Natural killer cell (primary cell): ENCODE data around the gene MAST1. TPM values are rescaled to one million over a fixed set of nuclear protein-coding genes. Genes with fewer than 3 reads are reported as not detected.

Experiments
- ATAC-seq, 3 donors: fragments of 150-1000 bp in 2 of 3; fragments of 200-7000 bp in 1 of 3; cut with Tn5 transposase; 1 replicate in 1 of 3; 2 replicates in 2 of 3; pipeline ENCODE4 v1.10.0; 2021; ENCODE audit warnings: mild to moderate bottlenecking in 2 of 3, moderate library complexity in 2 of 3
- DNase-seq, 2 donors: peaks; one replicate each; pipeline versions ENCODE4 v3.0.0 to v3.0.0-alpha.2; 2013 to 2021; ENCODE audit warnings: mixed read lengths in 1 of 2
- H3K27ac ChIP-seq: one replicate; pipeline ENCODE4 v1.5.1; 2013; ENCODE audit warnings: mild to moderate bottlenecking, low read length
- H3K27me3 ChIP-seq: one replicate; pipeline ENCODE4 v1.6.1; 2013; ENCODE audit warnings: low read length; ENCODE audit not compliant: control insufficient read depth, insufficient read depth
- H3K36me3 ChIP-seq: one replicate; pipeline ENCODE4 v1.6.1; 2013; ENCODE audit warnings: low read length; ENCODE audit not compliant: control insufficient read depth, insufficient read depth
- H3K4me1 ChIP-seq: one replicate; pipeline ENCODE4 v1.6.1; 2013; ENCODE audit warnings: low read length; ENCODE audit not compliant: control insufficient read depth, insufficient read depth
- H3K4me3 ChIP-seq: one replicate; pipeline ENCODE4 v1.5.1; 2013; ENCODE audit warnings: low read length
- H3K9me3 ChIP-seq: one replicate; pipeline ENCODE4 v1.6.1; 2013; ENCODE audit warnings: low read length; ENCODE audit not compliant: control insufficient read depth, insufficient read depth
- H3K27ac Mint-ChIP-seq, 2 donors: one replicate each; pipeline ENCODE4 v1.8.0; 2022; ENCODE audit warnings: mild to moderate bottlenecking in 2 of 2, mixed read lengths in 2 of 2, moderate library complexity in 1 of 2
- H3K27me3 Mint-ChIP-seq, 2 donors: one replicate each; pipeline ENCODE4 v1.8.0; 2022; ENCODE audit warnings: low read depth in 2 of 2, mixed read lengths in 2 of 2
- H3K36me3 Mint-ChIP-seq: one replicate; pipeline ENCODE4 v1.8.0; 2022; ENCODE audit warnings: mixed read lengths
- H3K4me1 Mint-ChIP-seq, 2 donors: one replicate each; pipeline ENCODE4 v1.8.0; 2022; ENCODE audit warnings: mixed read lengths in 2 of 2
- H3K4me3 Mint-ChIP-seq: one replicate; pipeline ENCODE4 v1.8.0; 2022; ENCODE audit warnings: mild to moderate bottlenecking, moderate library complexity, mixed read lengths
- H3K9me3 Mint-ChIP-seq, 2 donors: one replicate each; pipeline ENCODE4 v1.8.0; 2022; ENCODE audit warnings: mixed read lengths in 2 of 2
- WGBS: methylation state at CpG from one replicate; pipeline ENCODE4 v1.1.7; 2013; ENCODE audit warnings: missing lambda C conversion rate; ENCODE audit not compliant: insufficient coverage; 5-methylcytosine and 5-hydroxymethylcytosine counted together
- intact Hi-C: fragments of 100-400 bp; cut with micrococcal nuclease; formaldehyde crosslinking; loops from one replicate; pipeline ENCODE4 v1.14.2; 2022
- total RNA-seq, 4 donors: library from RNA; stranded (reverse); fragments of 120-200 nt in 1 of 4; gene quantifications; one replicate each; pipeline versions ENCODE4 v1.2.3 to v1.2.4, GENCODE V29; 2013 to 2022
- TF ChIP-seq, protein P1 (sequence below): fragments of 200-600 bp; IDR thresholded peaks from one replicate; pipeline ENCODE4 v1.8.0; 2022; ENCODE audit warnings: antibody characterized with exemption

Gene MAST1
- total RNA-seq, 3 donors from 2014 or later (not counting 1 experiment from before 2014, with no cell fraction given), result 0.07 to 0.88 TPM; not detected in 1

DNA sequence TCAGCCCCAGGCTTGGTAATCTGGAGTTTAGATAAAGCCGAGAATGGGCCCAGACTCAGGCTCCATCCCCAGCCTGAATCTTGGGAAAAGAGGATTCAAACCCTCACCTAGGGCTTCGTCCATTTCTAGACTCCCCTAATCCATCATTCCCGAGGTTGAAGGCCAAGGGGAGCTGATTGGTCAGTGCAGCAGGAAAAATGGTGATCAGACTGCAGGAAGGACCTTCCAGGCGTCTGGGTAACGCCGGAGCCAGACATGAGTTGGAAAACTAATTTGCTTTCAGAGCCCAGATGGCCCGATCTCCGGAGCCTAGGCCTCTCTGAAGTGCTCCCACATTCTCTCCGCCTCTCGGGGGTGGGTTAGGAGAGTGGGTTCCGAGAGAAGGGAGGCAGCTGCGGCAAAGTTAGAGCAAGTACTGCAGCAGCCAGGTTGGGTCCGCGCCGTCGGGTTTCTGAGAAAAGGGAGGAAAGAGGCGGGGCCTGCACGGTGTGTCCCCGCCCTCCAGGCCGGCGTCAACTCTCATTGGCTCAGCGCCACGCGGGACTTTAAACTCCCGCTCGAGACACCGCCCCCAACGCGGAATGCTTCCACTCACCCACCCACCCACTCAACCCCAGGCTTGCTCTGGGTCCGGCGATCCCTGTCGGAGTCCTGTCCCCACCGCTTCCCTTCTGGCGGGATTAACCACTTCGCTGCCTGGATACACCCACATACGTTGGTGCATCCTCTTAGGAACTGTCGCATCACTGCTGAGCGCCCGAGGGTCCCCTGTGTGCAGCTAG lies 3.1 kb upstream of the MAST1 start:
- H3K27me3 Mint-ChIP-seq, result peaks cover 58 to 62% of the 10 kb centered on the region in 2 donors
- intact Hi-C loops, result no loop called here
- H3K27me3 ChIP-seq, result peaks cover 84% of the 10 kb centered on the region
- H3K4me1 ChIP-seq, result peaks cover 42% of the 10 kb centered on the region
- no peak overlapping the region for H3K27ac ChIP-seq
- H3K9me3 ChIP-seq, result peaks cover 7% of the 10 kb centered on the region
- ATAC-seq (no peak), DNase-seq (peak in 1 of 2 donors; percentile 58)
- H3K4me1 Mint-ChIP-seq, result peaks cover 24 to 44% of the 10 kb centered on the region in 2 donors
- H3K4me3 ChIP-seq, result no peak overlapping the region
- H3K9me3 Mint-ChIP-seq, result peaks cover 0 to 2% of the 10 kb centered on the region in 2 donors
- peak overlapping the region; percentile 67 for H3K4me3 Mint-ChIP-seq
- no peaks in the 10 kb centered on the region for H3K36me3 Mint-ChIP-seq
- no peak overlapping the region for H3K27ac Mint-ChIP-seq
- no peaks in the 10 kb centered on the region for H3K36me3 ChIP-seq
- 16% methylated on average over 39 of the region's 39 CpGs for WGBS
- TF ChIP-seq, protein P1, sequence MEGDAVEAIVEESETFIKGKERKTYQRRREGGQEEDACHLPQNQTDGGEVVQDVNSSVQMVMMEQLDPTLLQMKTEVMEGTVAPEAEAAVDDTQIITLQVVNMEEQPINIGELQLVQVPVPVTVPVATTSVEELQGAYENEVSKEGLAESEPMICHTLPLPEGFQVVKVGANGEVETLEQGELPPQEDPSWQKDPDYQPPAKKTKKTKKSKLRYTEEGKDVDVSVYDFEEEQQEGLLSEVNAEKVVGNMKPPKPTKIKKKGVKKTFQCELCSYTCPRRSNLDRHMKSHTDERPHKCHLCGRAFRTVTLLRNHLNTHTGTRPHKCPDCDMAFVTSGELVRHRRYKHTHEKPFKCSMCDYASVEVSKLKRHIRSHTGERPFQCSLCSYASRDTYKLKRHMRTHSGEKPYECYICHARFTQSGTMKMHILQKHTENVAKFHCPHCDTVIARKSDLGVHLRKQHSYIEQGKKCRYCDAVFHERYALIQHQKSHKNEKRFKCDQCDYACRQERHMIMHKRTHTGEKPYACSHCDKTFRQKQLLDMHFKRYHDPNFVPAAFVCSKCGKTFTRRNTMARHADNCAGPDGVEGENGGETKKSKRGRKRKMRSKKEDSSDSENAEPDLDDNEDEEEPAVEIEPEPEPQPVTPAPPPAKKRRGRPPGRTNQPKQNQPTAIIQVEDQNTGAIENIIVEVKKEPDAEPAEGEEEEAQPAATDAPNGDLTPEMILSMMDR, result no peak

DNA sequence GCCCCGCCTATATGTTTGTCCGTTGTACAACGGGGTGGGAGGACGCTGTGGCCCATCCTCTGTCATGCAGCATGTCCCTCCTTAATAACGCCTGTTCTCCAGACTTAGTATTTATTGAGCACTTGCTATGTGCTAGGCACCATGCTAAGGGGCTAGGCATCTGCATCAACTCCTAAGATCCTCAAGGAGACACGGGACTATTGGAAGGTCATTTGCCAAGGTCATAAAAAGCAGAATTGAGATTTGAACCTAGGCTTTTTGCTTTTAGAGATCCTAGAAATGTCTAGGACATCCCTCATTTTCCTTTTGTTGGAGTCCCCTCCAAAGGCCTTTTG lies 1.8 kb upstream of the MAST1 start:
- H3K27ac Mint-ChIP-seq, result no peak overlapping the region

DNA sequence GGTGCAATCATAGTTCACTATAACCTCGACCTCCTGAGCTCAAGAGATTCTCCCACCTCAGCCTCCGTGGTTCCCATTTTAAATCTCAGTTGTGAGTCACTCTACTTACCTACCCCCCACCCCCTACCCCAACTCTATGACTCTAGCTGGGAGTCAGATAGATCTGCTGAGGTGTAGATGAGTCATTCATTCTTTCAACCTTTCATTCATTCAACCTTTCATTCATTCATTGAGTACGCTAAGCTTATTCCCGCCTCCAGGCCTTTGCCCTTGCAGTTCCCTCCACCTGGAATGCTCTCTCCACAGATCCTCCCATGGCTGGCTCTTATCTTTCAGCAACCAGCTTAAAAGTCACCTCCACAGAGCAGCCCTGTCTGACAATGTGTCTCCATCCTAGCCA lies 1.1 kb upstream of the MAST1 start:
- 76% methylated on average over 4 of the region's 4 CpGs for WGBS
- no peak overlapping the region for H3K27ac Mint-ChIP-seq
- H3K4me3 ChIP-seq, result no peak overlapping the region

More for the DNA sequence above, 1.8 kb upstream of the MAST1 start:
- no peaks in the 10 kb centered on the region for H3K36me3 Mint-ChIP-seq
- Histone ChIP-seq H3K36me3 (no peaks in the 10 kb centered on the region), H3K27ac (no peak overlapping the region), H3K27me3 (peaks cover 85% of the 10 kb centered on the region), H3K4me1 (peaks cover 54% of the 10 kb centered on the region), H3K9me3 (peaks cover 12% of the 10 kb centered on the region), H3K4me3 (no peak overlapping the region)
- TF ChIP-seq, protein P1, result no peak
- no peak for DNase-seq
- H3K27me3 Mint-ChIP-seq, result peaks cover 58 to 62% of the 10 kb centered on the region in 2 donors
- H3K4me3 Mint-ChIP-seq, result peak overlapping the region; percentile 41
- no peak for ATAC-seq
- H3K4me1 Mint-ChIP-seq, result peaks cover 33 to 56% of the 10 kb centered on the region in 2 donors
- peaks cover 0 to 2% of the 10 kb centered on the region in 2 donors for H3K9me3 Mint-ChIP-seq
- WGBS, result 15% methylated on average over 6 of the region's 6 CpGs
- intact Hi-C loops, result no loop called here

More for the DNA sequence above, 1.1 kb upstream of the MAST1 start:
- peaks cover 55 to 61% of the 10 kb centered on the region in 2 donors for H3K27me3 Mint-ChIP-seq
- DNase-seq (no peak), ATAC-seq (no peak)
- TF ChIP-seq, protein P1, result no peak
- intact Hi-C loops, result no loop called here
- no peak overlapping the region for H3K4me3 Mint-ChIP-seq
- H3K36me3 ChIP-seq, result no peaks in the 10 kb centered on the region
- H3K9me3 ChIP-seq, result peaks cover 12% of the 10 kb centered on the region
- H3K36me3 Mint-ChIP-seq, result no peaks in the 10 kb centered on the region
- H3K4me1 Mint-ChIP-seq, result peaks cover 25 to 53% of the 10 kb centered on the region in 2 donors
- peaks cover 52% of the 10 kb centered on the region for H3K4me1 ChIP-seq
- peaks cover 0 to 2% of the 10 kb centered on the region in 2 donors for H3K9me3 Mint-ChIP-seq
- peaks cover 79% of the 10 kb centered on the region for H3K27me3 ChIP-seq
- no peak overlapping the region for H3K27ac ChIP-seq
